Stimulated activated CD4-positive, alpha-beta T cell treated with anti-CD3 and anti-CD28 coated beads, Interleukin-15, amount 100 ng/mL, for 48 hours (primary cell): ENCODE measurements around the gene SAA1.
A peak's percentile ranks its signal among the peaks of the same experiment; 100 is the strongest.
"Not testable (repeated sequence)": the region's sequence is repeated elsewhere in the genome, so short reads cannot be mapped to it uniquely, and the experiment has no call there.

Source experiments
- DNase-seq, 2 donors: peaks; one replicate each; pipeline ENCODE4 v3.0.0-alpha.2; 2020; ENCODE audit warnings: low read depth in 2 of 2

Gene SAA1

GRCh38 chr11:18265949-18266348, at the start of gene SAA1:
Gene SAA1 (plus strand): TSS chr11:18266264. CDS start chr11:18266888, 624 bp downstream.
- DNase-seq, result no peak

GRCh38 chr11:18221274-18221876, 44.7 kb upstream of the SAA1 start:
- DNase-seq, result no peak

- DNase-seq, result no peak
Observed at GRCh38 chr11:18222814-18223421, 43.1 kb upstream of the SAA1 start.

GRCh38 chr11:18223591-18224387, 42.3 kb upstream of the SAA1 start:
- DNase-seq, result no peak

GRCh38 chr11:18225913-18226312, 40.2 kb upstream of the SAA1 start:
- DNase-seq, result no peak

- DNase-seq, result no peak
Observed at GRCh38 chr11:18229501-18229900, 36.6 kb upstream of the SAA1 start.

GRCh38 chr11:18230859-18231258, 35.2 kb upstream of the SAA1 start:
- DNase-seq, result no peak

GRCh38 chr11:18233912-18234311, 32.2 kb upstream of the SAA1 start:
- no peak for DNase-seq

- no peak for DNase-seq
Observed at GRCh38 chr11:18235394-18236334, 30.4 kb upstream of the SAA1 start.

GRCh38 chr11:18236664-18237356, 29.3 kb upstream of the SAA1 start, which contains the start of gene SAA4:
Gene SAA4 (minus strand): TSS chr11:18236802. CDS start chr11:18235926, 876 bp downstream.
- no peak for DNase-seq

GRCh38 chr11:18239655-18240054, 26.4 kb upstream of the SAA1 start:
- DNase-seq, result no peak

GRCh38 chr11:18243783-18244362, 22.2 kb upstream of the SAA1 start:
- DNase-seq, result peak; percentile 18 to 57

- no peak for DNase-seq
Observed at GRCh38 chr11:18245396-18245795, 20.7 kb upstream of the SAA1 start.

- peak in 1 of 2 donors; percentile 8 for DNase-seq
Observed at GRCh38 chr11:18246379-18247190, 19.5 kb upstream of the SAA1 start.

GRCh38 chr11:18247191-18247581, 18.9 kb upstream of the SAA1 start:
- not testable (repeated sequence) for DNase-seq

GRCh38 chr11:18248561-18248960, 17.5 kb upstream of the SAA1 start, which contains the start of gene SAA2:
Gene SAA2 (minus strand): TSS chr11:18248668. CDS start chr11:18248011, 657 bp downstream.
- DNase-seq, result no peak

GRCh38 chr11:18253233-18253632, 12.8 kb upstream of the SAA1 start:
- DNase-seq, result no peak

- DNase-seq, result no peak
Observed at GRCh38 chr11:18253778-18254338, 12.2 kb upstream of the SAA1 start.

GRCh38 chr11:18254781-18255361, 11.2 kb upstream of the SAA1 start:
- no peak for DNase-seq
